ENCODE measurements around the gene ZNF576.

- TF ChIP-seq, protein P1, sequence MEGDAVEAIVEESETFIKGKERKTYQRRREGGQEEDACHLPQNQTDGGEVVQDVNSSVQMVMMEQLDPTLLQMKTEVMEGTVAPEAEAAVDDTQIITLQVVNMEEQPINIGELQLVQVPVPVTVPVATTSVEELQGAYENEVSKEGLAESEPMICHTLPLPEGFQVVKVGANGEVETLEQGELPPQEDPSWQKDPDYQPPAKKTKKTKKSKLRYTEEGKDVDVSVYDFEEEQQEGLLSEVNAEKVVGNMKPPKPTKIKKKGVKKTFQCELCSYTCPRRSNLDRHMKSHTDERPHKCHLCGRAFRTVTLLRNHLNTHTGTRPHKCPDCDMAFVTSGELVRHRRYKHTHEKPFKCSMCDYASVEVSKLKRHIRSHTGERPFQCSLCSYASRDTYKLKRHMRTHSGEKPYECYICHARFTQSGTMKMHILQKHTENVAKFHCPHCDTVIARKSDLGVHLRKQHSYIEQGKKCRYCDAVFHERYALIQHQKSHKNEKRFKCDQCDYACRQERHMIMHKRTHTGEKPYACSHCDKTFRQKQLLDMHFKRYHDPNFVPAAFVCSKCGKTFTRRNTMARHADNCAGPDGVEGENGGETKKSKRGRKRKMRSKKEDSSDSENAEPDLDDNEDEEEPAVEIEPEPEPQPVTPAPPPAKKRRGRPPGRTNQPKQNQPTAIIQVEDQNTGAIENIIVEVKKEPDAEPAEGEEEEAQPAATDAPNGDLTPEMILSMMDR (IDR thresholded peaks at IDR 0.05) = no peak
- no peak for TF ChIP-seq ZFX (IDR thresholded peaks at IDR 0.05; ENCODE audit: borderline replicate concordance)
These were observed 14.9 kb upstream of the ZNF576 start for GRCh38 chr19:43581467-43581866.

Measured in 22Rv1 (cell line).